Caco-2 (cell line): Measurements from ENCODE around the gene ZNF688. TPM values are rescaled to one million over a fixed set of nuclear protein-coding genes. Genes with fewer than 3 reads are reported as not detected.

Experiments
- BruUV-seq: library from RNA; stranded (reverse); fragments of 400-500 nt; replicated peaks from 2 replicates; lab custom pipeline; 2021; lab: Mats Ljungman, UMichigan
- CTCF ChIA-PET: fragments of 300-600 bp; sonication (Branson Sonifier 250); formaldehyde crosslinking; loops from one replicate; lab custom pipeline; 2022; ENCODE audit warnings: antibody characterized with exemption; lab: Charles Lee
- POLR2A ChIA-PET: fragments of 300-600 bp; sonication (Branson Sonifier 250); formaldehyde crosslinking; loops from one replicate; lab custom pipeline; 2022; ENCODE audit warnings: antibody characterized with exemption; lab: Charles Lee
- DNase-seq, 2 experiments: peaks; one replicate each; pipeline versions ENCODE4 v3.0.0 to v3.0.0-alpha.2; 2020 to 2022
- H3K27me3 ChIP-seq: replicated peaks from 2 replicates; pipeline ENCODE4 v1.6.0; 2011; ENCODE audit warnings: low read length; ENCODE audit not compliant: control insufficient read depth, insufficient read depth
- H3K36me3 ChIP-seq: 2 replicates; pipeline ENCODE4 v1.5.1; 2011; ENCODE audit warnings: low read length; ENCODE audit not compliant: control insufficient read depth, insufficient read depth
- H3K4me1 ChIP-seq: fragments of 250-450 bp; sonication (Bioruptor Pico); 2 replicates; pipeline ENCODE4 v1.5.1; 2020; ENCODE audit warnings: mild to moderate bottlenecking
- H3K4me3 ChIP-seq: 2 replicates; pipeline ENCODE4 v1.5.1; 2011; ENCODE audit warnings: low read depth, mild to moderate bottlenecking, control low read depth, low read length
- H3K9me3 ChIP-seq: fragments of 250-450 bp; sonication (Bioruptor Pico); 2 replicates; pipeline ENCODE4 v1.5.1; 2020; ENCODE audit warnings: mild to moderate bottlenecking, moderate library complexity
- H3K27ac Mint-ChIP-seq: one replicate; pipeline ENCODE4 v1.8.0; 2022; ENCODE audit warnings: mixed read lengths; ENCODE audit not compliant: unreplicated experiment
- H3K27me3 Mint-ChIP-seq: one replicate; pipeline ENCODE4 v1.8.0; 2022; ENCODE audit warnings: mixed read lengths; ENCODE audit not compliant: insufficient read depth, unreplicated experiment
- H3K36me3 Mint-ChIP-seq: one replicate; pipeline ENCODE4 v1.8.0; 2022; ENCODE audit warnings: mild to moderate bottlenecking, mixed read lengths; ENCODE audit not compliant: insufficient read depth, unreplicated experiment
- H3K4me1 Mint-ChIP-seq: one replicate; pipeline ENCODE4 v1.8.0; 2022; ENCODE audit warnings: low read depth, mixed read lengths; ENCODE audit not compliant: unreplicated experiment
- H3K4me3 Mint-ChIP-seq: one replicate; pipeline ENCODE4 v1.8.0; 2022; ENCODE audit warnings: mild to moderate bottlenecking, moderate library complexity, mixed read lengths; ENCODE audit not compliant: unreplicated experiment
- H3K9me3 Mint-ChIP-seq: one replicate; pipeline ENCODE4 v1.8.0; 2022; ENCODE audit warnings: mixed read lengths; ENCODE audit not compliant: unreplicated experiment
- CTCF ChIP-seq, 2 experiments: fragments of 200-600 bp in 1 of 2; IDR thresholded peaks; 1 replicate in 1 of 2; 2 replicates in 1 of 2; pipeline versions ENCODE4 v1.5.1 to v1.8.0; 2011 to 2022; ENCODE audit warnings: antibody characterized with exemption in 1 of 2, control low read depth in 1 of 2, inconsistent platforms in 1 of 2, low read depth in 1 of 2, low read length in 1 of 2, mild to moderate bottlenecking in 1 of 2, moderate library complexity in 1 of 2; ENCODE audit not compliant: insufficient read depth in 1 of 2, severe bottlenecking in 1 of 2, unreplicated experiment in 1 of 2
- intact Hi-C: fragments of 100-400 bp; cut with micrococcal nuclease; formaldehyde crosslinking; loops from one replicate; pipeline ENCODE4 v1.10.0; 2022; ENCODE audit not compliant: unreplicated experiment
- total RNA-seq: library from RNA; stranded (reverse); gene quantifications from 2 replicates; pipeline ENCODE4 v1.2.3, GENCODE V29; 2022

Gene ZNF688
- total RNA-seq, 1 experiment from 2014 or later, result 6.2 TPM

DNA sequence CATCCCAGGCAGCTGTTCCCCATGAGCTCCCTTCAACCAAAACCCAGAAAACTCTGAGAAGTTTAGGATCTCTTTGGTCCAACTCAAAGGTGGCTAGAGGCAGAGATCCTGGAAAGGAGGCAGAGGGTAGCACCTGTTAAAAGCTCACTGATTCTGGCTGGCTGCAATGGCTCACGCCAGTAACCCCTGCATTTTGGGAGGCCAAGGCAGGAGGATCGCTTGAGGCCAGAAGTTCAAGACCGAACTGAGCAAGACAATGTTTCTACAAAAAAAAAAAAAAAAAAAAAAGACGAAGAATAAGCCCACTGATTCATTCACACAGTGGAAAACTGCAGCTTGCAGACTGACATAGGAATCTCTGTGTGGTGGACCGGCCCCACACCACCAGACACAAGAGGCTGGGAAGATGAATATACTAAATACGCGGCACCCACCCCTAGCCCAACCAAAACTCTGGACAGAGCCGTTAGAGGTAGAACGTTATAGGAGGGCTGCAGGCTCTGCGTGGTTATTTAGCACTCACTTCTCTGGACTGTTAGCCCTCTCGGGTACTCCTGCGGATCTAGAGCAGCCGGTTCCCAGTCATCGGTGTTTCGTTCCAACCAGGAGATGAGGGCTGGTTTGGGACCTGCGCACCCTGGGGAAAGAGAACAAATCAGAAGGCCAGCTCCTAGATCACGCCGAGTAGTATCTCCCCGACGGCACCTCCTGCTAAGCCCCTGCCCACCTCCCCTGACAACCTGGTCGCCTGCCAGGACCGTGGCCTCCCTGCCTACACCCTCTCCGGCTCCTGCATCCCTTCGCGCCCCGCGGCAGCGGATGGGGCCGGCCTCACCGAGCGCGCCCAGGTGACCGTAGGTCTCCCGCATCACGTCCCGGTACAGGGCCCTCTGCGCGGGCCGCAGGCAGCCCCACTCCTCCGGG lies 37.8 kb upstream of the ZNF688 start:
- no peaks in the 10 kb centered on the region for H3K27me3 Mint-ChIP-seq
- H3K27ac Mint-ChIP-seq, result peak overlapping the region; percentile 89
- H3K4me1 ChIP-seq, result no peaks in the 10 kb centered on the region
- peak overlapping the region; percentile 77 for H3K4me3 ChIP-seq
- DNase-seq, result peak in 1 of 2 experiments; percentile 37
- TF ChIP-seq CTCF (IDR thresholded peaks at IDR 0.05; ENCODE audit: insufficient read depth in 1 of 2, low read depth in 1 of 2, low read length in 1 of 2, severe bottlenecking in 1 of 2, unreplicated experiment in 1 of 2), result no peak
- no peaks in the 10 kb centered on the region for H3K9me3 Mint-ChIP-seq
- intact Hi-C loops, result no loop called here
- peaks cover 47% of the 10 kb centered on the region for H3K36me3 Mint-ChIP-seq
- H3K27me3 ChIP-seq, result no peaks in the 10 kb centered on the region
- ChIA-PET POLR2A (interaction anchor here (1.2 kb wide), 2 partner anchors 23 to 179 kb away, joined by 5 to 9 read pairs; partner anchors contain the start of gene DCTPP1), CTCF (interaction anchor here (0.6 to 1.8 kb wide), 5 partner anchors 11 to 179 kb away, joined by 3 to 11 read pairs (median 4); partner anchors contain the start of genes DCTPP1 and ZNF764)
- no peaks in the 10 kb centered on the region for H3K4me1 Mint-ChIP-seq
- no peaks in the 10 kb centered on the region; the same call in 1 of the 2 replicates for H3K36me3 ChIP-seq
- BruUV-seq, result no TSS peak
- H3K4me3 Mint-ChIP-seq, result peak overlapping the region; percentile 79
- no peaks in the 10 kb centered on the region for H3K9me3 ChIP-seq

GRCh38 chr16:30606004-30606403 lies 34.5 kb upstream of the ZNF688 start:
- no peak for DNase-seq
- peaks cover 3% of the 10 kb centered on the region for H3K9me3 Mint-ChIP-seq
- peaks cover 59% of the 10 kb centered on the region for H3K36me3 Mint-ChIP-seq
- no peaks in the 10 kb centered on the region for H3K27me3 Mint-ChIP-seq
- no TSS peak for BruUV-seq
- Histone ChIP-seq H3K36me3 (no peaks in the 10 kb centered on the region; the same call in 1 of the 2 replicates), H3K4me1 (no peaks in the 10 kb centered on the region), H3K27me3 (no peaks in the 10 kb centered on the region), H3K9me3 (no peaks in the 10 kb centered on the region), H3K4me3 (no peak overlapping the region)
- no peaks in the 10 kb centered on the region for H3K4me1 Mint-ChIP-seq
- ChIA-PET CTCF (interaction anchor here (1.5 kb wide), 1 partner anchor 10 kb away, joined by 3 read pairs; no protein-coding TSS in a partner anchor), POLR2A (no interaction called here)
- no peak overlapping the region for H3K4me3 Mint-ChIP-seq
- no peak for TF ChIP-seq CTCF (IDR thresholded peaks at IDR 0.05; ENCODE audit: insufficient read depth in 1 of 2, low read depth in 1 of 2, low read length in 1 of 2, severe bottlenecking in 1 of 2, unreplicated experiment in 1 of 2)
- no peak overlapping the region for H3K27ac Mint-ChIP-seq
- intact Hi-C loops, result no loop called here

DNA sequence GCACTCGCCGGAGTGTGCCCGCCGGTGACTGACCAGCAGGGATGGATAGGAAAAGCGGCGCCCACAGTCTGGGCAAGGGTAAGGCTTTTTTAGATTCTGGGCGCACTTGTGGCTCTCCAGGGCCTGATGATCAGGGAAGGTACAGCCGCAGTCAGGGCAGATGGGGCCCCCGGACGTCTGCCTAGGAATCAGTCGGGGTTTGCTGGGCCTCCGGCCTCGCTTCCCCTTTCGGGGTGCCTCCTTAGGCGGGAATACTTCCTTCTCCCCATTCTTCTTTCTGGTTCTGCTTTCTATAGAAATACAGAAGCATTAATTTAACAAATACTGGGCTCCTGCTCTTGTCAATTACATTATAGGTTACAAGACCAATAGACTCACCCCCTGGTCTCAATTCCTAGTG lies 33.6 kb upstream of the ZNF688 start:
- CTCF ChIA-PET, result interaction anchor here (1.5 kb wide), 1 partner anchor 10 kb away, joined by 3 read pairs; no protein-coding TSS in a partner anchor
- H3K9me3 ChIP-seq, result no peaks in the 10 kb centered on the region
- intact Hi-C loops, result no loop called here

More for the DNA sequence above, 33.6 kb upstream of the ZNF688 start:
- Mint-ChIP-seq H3K9me3 (peaks cover 12% of the 10 kb centered on the region), H3K27ac (no peak overlapping the region), H3K4me1 (no peaks in the 10 kb centered on the region), H3K4me3 (no peak overlapping the region), H3K36me3 (peaks cover 54% of the 10 kb centered on the region), H3K27me3 (no peaks in the 10 kb centered on the region)
- no peaks in the 10 kb centered on the region; the same call in 1 of the 2 replicates for H3K36me3 ChIP-seq
- POLR2A ChIA-PET, result no interaction called here
- TF ChIP-seq CTCF (IDR thresholded peaks at IDR 0.05; ENCODE audit: insufficient read depth in 1 of 2, low read depth in 1 of 2, low read length in 1 of 2, severe bottlenecking in 1 of 2, unreplicated experiment in 1 of 2), result no peak
- BruUV-seq, result no TSS peak
- no peaks in the 10 kb centered on the region for H3K4me1 ChIP-seq
- no peak for DNase-seq
- no peak overlapping the region for H3K4me3 ChIP-seq
- no peaks in the 10 kb centered on the region for H3K27me3 ChIP-seq
